GM13976 (cell line): ENCODE data around the gene ARIH1.

Experiments
- DNase-seq: peaks from one replicate; pipeline ENCODE4 v3.0.0; 2012; ENCODE audit warnings: low spot score
- in situ Hi-C: fragments of 300-500 bp; cut with MboI; formaldehyde crosslinking; loops from one replicate; pipeline ENCODE4 v1.12.0; 2022; ENCODE audit warnings: low sequenced_read_pairs, mixed read lengths, inconsistent platforms; ENCODE audit not compliant: unreplicated experiment
- TF ChIP-seq, protein P1 (sequence below): IDR thresholded peaks from 2 replicates; pipeline ENCODE4 v1.5.1; 2012; ENCODE audit warnings: borderline replicate concordance, mild to moderate bottlenecking; ENCODE audit not compliant: insufficient read depth; ENCODE audit errors: extremely low read depth, missing control alignments, control extremely low read depth

ARIH1 gene

DNA sequence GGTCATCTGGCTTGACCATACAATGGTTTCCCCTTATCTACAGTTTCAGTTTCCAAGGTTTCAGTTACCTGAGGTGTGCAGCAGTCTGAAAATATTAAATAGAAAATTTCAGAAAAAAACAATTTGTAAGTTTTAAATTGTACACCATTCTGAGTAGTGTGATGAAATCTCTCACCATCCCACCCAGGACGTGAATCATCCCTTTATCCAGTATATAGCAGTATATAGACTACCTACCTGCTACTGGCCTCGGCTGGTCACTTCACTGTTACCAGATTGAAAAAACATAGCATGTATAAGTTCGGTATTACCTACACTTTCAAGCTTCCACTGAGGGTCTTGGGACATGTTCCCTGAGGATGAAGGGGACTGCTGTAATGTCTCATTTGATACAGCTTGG is 12.0 kb downstream of the ARIH1 start:
- DNase-seq: no peak
- TF ChIP-seq, protein P1, sequence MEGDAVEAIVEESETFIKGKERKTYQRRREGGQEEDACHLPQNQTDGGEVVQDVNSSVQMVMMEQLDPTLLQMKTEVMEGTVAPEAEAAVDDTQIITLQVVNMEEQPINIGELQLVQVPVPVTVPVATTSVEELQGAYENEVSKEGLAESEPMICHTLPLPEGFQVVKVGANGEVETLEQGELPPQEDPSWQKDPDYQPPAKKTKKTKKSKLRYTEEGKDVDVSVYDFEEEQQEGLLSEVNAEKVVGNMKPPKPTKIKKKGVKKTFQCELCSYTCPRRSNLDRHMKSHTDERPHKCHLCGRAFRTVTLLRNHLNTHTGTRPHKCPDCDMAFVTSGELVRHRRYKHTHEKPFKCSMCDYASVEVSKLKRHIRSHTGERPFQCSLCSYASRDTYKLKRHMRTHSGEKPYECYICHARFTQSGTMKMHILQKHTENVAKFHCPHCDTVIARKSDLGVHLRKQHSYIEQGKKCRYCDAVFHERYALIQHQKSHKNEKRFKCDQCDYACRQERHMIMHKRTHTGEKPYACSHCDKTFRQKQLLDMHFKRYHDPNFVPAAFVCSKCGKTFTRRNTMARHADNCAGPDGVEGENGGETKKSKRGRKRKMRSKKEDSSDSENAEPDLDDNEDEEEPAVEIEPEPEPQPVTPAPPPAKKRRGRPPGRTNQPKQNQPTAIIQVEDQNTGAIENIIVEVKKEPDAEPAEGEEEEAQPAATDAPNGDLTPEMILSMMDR: no peak
- in situ Hi-C loops: no loop called here

DNA sequence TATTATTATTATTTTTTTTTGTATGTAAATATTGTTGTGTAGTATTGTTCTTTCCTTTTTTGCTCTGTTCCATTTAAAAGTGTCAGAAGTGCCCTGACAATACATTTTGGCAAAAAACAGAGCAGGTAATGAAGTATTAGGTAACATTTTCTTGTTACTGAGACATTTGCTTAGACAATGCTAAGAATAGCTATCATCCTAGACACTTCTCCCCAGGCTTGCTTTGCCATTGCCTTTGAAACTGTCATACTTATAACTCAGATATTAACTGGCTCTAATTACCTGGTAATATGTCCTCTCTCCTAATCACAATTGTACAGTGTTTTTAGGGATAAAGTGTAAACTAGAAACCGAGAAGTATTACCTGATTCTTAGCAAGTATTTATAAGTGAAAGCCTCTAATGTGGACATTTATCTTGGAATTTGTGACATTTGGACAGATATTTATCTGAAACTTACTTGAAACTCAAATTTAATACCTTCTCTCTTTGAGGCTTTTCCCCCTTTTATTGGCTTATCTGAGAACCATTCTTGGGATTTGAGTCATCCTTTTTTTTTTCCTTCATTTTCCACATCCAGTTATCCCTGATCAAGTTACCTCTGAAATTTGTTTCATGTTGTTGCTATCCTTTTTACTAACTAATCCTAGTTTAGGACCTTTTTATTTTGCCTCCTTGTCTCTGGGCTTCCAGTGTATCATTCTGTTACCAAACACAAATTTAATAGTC is 13.1 kb downstream of the ARIH1 start:
- TF ChIP-seq, protein P1: no peak
- in situ Hi-C loops: no loop called here
- DNase-seq: no peak

GRCh38 chr15:72488558-72488957 is 14.4 kb downstream of the ARIH1 start:
- DNase-seq: no peak
- TF ChIP-seq, protein P1: no peak
- in situ Hi-C loops: no loop called here

- TF ChIP-seq, protein P1: no peak
- no peak for DNase-seq
- in situ Hi-C loops: no loop called here
Measured at GRCh38 chr15:72489943-72490554, 15.9 kb downstream of the ARIH1 start.

DNA sequence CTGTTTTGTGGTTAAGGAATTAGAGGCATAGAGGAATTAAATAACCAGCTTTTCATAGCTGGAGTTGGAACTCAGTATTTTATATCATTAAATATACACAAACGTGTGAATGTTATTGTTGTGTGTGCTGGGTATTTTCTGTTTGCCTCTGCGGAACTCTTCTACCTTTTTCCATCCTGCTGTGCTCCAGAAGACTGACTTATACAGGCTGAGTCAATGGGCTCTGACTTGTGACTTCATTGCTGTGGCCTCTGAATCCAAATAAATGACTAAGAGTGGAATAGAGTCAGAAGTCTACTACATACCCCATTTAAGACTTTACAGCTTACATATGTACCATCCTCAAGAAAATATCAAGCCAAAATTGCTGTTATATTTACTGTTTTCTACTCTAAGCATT is 17.6 kb downstream of the ARIH1 start:
- no peak for DNase-seq
- in situ Hi-C loops: no loop called here
- TF ChIP-seq, protein P1: no peak

GRCh38 chr15:72492733-72493132 is 18.6 kb downstream of the ARIH1 start:
- in situ Hi-C loops: no loop called here
- no peak for DNase-seq
- TF ChIP-seq, protein P1: no peak
